GM15510 (cell line): ENCODE measurements around the gene KCNAB2.

Source experiments
- POLR2A ChIP-seq: IDR thresholded peaks from 3 replicates; pipeline ENCODE4 v1.6.1; 2011; ENCODE audit warnings: borderline replicate concordance; ENCODE audit not compliant: insufficient read length; ENCODE audit errors: extremely low read depth

KCNAB2 gene

DNA sequence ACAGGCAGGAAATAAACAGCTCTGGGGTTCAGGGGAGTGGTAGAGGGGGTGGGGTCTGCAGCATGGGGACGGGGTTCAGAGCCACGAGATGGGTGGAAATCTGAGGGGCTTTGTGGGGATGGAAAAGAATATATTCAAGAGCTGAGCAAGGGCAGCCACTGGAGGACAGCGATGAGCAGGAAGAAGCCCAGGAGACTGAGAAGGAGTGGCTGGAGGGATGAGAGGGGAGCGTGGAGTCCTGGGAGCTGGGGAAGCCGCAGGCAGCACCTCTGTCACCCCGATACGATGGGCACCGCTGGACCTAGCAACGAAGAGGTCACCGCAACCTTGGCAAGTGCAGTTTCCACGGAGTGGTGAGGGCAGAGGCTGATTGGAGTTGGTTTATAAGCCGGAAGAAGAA, 10.0 kb upstream of the KCNAB2 start:
- no peak for TF ChIP-seq POLR2A

DNA sequence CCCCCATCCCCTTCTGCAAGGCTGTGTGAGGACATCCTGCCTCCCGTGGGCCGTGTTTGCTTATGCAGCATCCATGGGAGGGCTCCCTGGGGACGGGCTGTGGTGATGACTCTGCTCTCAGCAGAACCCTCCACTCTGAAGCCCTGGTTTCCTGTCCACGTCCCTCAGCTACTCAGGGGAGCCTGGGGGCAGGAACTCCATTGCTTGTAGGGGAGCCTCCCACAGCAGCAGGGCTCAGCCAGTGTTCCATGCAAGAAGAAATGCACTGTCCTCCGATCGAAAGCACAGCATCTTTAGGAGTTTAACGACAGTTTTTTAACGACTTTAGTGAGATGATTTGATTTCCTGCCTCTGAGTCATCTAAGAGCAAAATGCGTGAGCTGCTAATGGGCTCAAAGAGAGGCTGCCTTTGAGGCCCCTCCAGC, 8.3 kb upstream of the KCNAB2 start:
- TF ChIP-seq POLR2A: no peak

DNA sequence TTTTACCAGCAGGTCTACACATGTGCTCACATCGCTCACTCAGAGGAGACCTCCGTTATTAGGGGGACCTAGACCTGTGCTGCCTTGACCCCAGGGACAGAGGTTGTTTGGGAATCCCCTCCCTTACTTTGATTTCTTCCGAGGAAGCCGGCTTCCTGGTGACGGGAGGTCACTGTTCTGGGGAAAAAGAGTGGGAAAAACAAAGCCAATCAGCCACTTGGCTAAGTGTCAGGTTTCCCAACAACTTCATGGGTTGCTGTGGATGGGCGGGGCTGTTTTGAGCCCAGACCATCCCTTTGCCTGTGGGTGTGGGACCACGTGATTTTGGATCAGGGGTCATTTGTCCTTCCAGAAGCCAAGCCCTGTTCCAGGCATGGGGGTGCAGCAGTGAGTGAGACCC, 7.1 kb upstream of the KCNAB2 start:
- no peak for TF ChIP-seq POLR2A

DNA sequence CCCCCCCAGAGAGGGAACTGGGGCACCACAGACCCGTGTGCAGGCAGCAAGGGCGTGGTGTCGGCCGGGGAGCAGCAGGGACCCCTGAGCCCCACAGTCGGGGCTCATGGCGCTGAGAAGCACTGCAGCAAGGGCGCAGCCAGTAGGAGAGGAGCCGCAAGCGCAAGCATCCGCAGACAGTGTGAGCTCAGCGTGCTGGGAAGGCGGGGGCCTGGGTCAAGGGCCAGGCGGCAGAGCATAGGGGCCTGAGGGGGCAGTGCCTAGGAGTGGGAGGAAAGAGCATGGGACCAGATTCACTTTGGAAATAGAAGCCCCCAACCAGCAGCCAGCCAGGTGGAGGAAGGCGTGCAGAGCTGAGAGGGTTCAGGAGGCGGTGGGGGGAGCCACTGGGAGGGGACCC, 6.7 kb upstream of the KCNAB2 start:
- TF ChIP-seq POLR2A: no peak

DNA sequence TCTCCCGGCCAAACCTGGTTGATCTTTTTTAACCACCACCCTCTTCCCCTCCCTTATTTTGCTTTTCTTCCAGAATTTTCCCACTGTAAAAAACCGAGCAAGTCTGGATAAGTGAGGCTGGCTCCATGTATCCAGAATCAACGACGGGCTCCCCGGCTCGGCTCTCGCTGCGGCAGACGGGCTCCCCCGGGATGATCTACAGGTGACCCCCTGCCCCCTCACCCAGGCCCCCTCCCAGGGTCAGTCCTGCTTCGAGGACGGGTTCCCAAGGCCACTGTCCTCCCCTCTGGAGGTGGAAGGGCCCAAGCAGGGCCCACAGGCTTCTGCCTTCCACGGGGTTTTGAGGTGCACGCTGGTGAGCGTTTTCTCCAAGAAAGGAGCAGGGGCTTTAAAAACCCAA, 5.2 kb upstream of the KCNAB2 start:
- TF ChIP-seq POLR2A: no peak

DNA sequence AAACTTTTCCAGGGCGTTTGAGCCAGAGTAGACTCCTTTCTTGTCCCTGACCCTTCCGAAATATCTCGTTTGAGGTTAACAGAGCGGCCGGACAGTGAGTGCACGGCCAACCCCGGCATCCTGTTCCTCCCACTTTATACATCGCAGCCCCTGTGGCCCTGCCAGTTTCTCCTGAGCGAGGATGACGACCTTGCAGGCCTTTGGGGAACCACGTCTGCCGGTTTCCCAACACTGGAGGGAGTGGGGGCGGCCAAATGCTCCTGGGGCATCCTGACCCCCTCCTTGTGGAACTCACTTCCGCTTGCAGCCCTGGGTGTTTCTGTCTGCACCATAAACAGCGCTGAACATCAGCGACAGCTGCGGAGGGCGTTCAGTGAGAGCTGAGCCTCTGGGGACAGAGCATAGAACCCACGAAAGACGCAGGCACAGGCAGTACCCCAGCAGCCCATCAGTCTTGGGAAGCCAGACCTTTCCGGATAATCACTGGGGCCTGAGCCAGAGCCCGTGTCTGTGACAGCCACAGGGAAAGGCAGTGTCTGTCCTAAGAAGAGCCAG, 4.8 kb upstream of the KCNAB2 start:
- TF ChIP-seq POLR2A: no peak

DNA sequence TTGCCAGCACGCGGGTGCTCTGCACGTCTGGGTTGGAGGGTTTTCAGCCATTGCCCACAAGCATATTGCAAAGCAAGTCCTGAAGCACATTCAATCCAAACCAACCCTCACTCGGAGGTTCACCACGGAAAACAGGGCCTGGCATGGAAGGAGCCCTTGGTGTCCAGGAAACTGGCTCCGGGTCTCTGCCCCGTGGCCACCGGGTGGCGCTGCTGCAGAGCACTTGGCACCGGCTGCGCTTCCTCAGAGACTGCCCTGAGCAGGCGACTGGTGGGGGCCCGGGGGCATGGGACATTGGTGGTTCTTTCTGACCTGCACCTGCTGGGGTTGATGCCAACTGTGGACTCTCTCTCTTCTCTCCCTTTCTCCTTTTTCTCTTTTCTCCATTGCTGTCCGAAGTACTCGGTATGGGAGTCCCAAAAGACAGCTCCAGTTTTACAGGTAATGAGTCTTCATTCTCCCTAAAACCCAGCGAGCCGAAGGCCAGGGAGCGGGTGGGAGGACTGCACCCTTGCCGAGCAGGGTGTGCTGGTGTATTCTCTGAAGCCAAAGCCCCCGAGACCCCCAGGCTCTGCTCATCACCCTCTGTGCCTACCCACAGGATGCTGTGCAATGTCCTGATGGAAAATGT, 4.1 kb upstream of the KCNAB2 start:
- no peak for TF ChIP-seq POLR2A

DNA sequence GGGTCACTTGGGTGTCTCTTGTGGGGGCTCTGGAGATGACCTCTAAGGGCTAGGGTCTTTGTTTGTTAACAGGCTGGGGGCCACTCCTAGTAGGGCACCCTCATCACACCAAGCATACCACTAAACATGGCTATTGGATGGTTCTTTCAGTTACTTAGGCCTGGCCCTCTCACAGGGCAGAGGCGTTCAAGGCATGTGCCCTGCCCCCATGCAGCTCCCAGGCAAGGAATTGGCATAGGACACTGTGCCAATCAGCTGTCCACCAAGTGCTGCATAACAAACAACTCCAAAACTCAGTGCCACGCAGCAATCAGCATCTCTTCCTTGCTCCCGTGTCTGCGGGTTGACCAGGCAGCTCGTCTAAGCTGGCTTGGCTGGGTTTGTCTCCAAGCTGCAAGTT, 2.1 kb upstream of the KCNAB2 start:
- TF ChIP-seq POLR2A: no peak

DNA sequence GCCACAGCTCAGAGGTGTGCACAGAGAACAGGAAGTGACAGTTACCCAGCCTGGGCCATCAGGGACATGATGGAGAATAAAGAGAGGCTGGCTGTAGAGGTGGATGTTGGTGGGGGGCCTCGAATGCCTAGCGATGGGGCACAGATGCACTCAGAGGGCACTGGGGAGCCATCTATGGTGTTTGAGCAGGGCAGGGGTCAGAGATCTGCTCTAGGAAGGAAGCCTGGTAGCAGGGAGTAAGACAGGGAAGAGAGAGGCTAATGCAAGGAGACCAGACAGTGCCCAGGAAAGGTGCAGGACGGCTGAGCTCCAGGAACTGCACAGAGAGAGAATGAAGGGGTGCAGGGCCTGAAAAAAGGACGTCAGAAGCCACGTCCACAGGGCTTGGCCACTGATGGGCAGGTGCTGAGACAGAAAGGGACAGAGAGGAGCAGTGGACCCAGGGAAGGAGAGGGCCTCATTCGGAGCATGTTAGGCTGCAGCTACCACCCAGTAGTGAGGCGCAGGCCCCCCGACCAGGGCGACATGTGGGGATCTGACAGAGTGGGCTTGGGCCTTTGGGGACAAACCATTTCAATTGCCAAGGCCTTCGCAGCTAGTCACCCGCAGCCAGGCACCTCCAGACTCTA, 1.1 kb upstream of the KCNAB2 start:
- TF ChIP-seq POLR2A: peak; percentile 13

DNA sequence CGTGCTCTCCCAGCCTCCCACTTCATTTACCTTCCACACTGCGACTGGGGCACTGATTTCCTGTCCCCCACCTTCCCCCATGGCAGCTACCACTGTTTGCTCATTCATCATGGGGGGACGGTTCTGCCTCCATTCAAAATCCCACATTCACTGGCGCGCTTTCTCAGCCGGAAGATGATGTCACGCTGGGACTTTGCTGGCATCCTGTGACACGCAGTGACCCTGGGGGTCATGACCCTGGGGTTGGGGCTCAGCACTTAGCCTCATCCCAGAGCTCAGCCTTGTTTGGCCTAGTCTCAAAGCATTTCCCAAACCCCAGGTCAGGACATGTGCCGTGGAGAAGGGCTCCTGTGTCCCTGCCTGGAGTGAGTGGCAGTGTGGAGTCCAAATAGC, 582 bp upstream of the KCNAB2 start:
- TF ChIP-seq POLR2A: peak; percentile 1

DNA sequence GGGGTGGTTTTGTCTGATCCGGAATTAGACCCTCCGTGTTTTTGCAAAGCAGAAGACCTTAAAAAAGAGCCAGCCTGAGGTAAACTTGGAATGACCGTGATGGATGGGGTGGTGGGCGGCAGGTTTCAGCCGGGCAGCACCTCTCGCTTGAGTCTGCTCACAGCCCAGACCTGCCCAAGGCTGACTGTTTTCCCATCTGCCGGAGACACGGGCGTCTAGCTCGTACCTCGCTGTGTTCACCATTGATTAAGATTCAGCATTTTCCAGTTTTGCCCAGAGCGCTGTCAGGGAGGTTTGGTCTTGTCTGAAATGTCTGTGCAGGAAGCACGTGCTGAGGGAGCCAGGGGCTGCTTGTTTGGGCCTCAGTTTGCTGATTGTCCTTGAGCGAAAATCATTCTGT, 591 bp downstream of the KCNAB2 start:
- TF ChIP-seq POLR2A: no peak

DNA sequence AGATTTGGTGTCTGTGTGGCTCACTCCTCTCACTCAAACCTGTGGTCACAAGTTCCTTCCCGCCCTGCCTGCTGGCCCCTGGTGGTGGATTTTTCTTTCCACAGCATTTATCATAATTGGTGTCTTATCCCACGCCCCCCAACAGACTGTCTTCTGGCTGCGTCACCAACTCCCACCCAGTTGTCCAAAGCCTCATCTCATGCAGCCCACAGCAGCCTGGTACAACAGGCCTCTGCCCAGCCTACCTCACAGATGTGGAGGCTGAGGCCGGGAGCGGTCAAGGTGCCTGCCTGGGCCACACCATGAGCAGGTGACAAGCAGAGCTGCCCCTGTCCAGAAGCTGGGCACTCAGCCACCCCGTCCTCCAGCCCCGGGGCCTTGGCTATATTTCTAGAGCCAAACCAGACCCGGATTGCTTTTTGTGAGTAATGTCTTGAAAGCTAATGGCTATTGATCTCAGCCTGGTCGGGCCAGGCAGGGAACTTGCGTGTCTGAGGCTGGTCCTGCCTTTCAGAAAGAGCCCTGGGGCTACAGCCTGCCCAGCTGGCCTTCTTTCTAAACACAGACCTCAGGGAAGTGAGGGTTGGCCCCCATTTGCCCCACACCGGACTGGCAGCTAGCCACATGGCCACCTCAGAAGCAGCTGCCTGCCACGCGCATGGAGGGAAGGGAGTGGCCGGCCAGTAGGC, 2.6 kb downstream of the KCNAB2 start:
- TF ChIP-seq POLR2A: no peak

DNA sequence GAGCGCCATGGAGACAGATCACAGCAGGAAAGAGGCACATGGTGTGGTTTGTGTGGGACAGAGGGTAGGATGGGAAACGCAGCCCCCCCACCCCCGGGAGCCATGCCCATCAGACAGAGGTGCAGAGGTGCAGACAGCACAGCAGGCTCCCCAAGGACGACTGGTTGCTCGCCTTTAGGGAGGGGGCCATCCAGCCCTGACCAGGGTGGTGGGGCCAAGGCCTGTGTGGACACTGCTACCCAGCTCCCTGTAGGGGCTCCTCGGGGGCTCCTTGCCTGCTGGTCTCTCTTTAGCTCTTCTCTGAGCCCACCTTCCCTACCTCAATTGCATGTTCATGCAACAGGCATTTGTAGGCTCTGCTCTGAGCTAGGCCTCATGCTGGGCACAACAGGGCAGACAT, 3.7 kb downstream of the KCNAB2 start:
- TF ChIP-seq POLR2A: no peak

DNA sequence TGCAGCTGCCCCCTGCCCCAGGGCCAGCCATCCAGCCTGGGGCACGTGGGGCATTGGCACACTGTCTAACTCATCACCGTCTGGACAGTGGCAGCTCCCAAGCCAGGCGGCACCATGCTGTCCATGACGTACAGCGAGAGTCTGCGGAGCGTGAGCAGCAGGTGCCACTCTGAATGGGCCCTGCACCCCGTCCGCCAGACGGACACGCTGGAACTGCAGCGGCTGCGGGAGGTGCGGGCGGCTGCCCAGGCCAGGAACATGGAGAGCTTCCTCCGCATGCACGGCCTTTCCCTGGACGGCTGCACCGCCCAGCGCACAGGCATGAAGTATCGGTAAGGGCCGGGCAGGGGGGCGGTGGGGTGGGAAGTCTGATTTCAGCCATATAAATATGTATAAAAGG, 5.7 kb downstream of the KCNAB2 start:
- no peak for TF ChIP-seq POLR2A

DNA sequence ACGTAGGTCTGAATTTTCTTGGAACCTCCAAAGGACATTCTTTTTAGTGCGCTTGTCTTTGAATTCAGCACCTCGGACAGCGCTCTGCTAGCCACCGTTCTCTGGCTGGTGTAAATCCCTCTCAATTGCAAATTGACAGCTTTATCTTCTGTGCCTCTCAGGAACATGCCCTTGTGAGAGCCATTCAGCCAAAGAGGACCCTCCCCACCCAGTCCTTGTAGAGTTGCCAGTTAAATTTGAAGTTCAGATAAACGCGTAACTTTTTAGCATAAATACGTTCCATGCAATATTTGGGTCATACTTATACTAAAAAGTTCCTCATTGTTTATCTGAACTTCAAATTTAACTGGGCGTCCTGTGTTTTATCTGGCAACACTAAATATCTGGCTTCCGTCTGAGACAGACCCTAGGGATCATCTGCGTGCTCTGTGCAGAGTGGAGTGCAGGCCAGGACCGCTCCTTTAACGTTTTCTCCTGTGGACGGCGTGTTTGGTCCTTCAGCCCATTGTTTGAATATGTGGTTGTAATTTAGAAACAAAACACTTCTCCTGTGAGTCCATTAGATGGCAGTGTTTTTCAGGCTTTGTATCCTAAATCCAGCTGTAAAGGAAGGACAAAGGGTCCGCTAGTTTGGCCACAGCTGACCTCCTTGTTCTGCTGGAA, 7.0 kb downstream of the KCNAB2 start:
- no peak for TF ChIP-seq POLR2A
